ENCODE measurements around the gene PRRC2B. TPM values are rescaled to one million over a fixed set of nuclear protein-coding genes. Genes with fewer than 3 reads are reported as not detected.
A peak's percentile ranks its signal among the peaks of the same experiment; 100 is the strongest.
"Not testable (repeated sequence)": the region's sequence is repeated elsewhere in the genome, so short reads cannot be mapped to it uniquely, and the experiment has no call there.

Gene PRRC2B
- total RNA-seq, 1 donor from 2014 or later = 235 TPM

GRCh38 chr9:131467214-131467935 lies 73.5 kb downstream of the PRRC2B start:
- no peaks in the 10 kb centered on the region for H3K27me3 Mint-ChIP-seq (ENCODE audit: low read depth)
- no peak overlapping the region for H3K4me3 Mint-ChIP-seq (ENCODE audit: unreplicated experiment)
- H3K9me3 Mint-ChIP-seq (ENCODE audit: low read depth) = no peaks in the 10 kb centered on the region
- H3K27ac Mint-ChIP-seq (ENCODE audit: unreplicated experiment) = peak overlapping the region; percentile 27
- H3K4me1 Mint-ChIP-seq (ENCODE audit: low read depth) = peaks cover 3% of the 10 kb centered on the region
- no peak for TF ChIP-seq CTCF (IDR thresholded peaks at IDR 0.05)
- DNase-seq (ENCODE audit: low spot score) = peak; percentile 57
- peaks cover 44% of the 10 kb centered on the region for H3K36me3 Mint-ChIP-seq (ENCODE audit: low read depth)

- no peak for DNase-seq (ENCODE audit: low spot score)
- no peak for TF ChIP-seq CTCF (IDR thresholded peaks at IDR 0.05)
- no peak overlapping the region for H3K27ac Mint-ChIP-seq (ENCODE audit: unreplicated experiment)
- peaks cover 3% of the 10 kb centered on the region for H3K4me1 Mint-ChIP-seq (ENCODE audit: low read depth)
- H3K4me3 Mint-ChIP-seq (ENCODE audit: unreplicated experiment) = no peak overlapping the region
- peaks cover 49% of the 10 kb centered on the region for H3K36me3 Mint-ChIP-seq (ENCODE audit: low read depth)
- no peaks in the 10 kb centered on the region for H3K27me3 Mint-ChIP-seq (ENCODE audit: low read depth)
- no peaks in the 10 kb centered on the region for H3K9me3 Mint-ChIP-seq (ENCODE audit: low read depth)
These were observed 74.1 kb downstream of the PRRC2B start for GRCh38 chr9:131468031-131468430.

- Mint-ChIP-seq H3K4me1 (ENCODE audit: low read depth) (peaks cover 3% of the 10 kb centered on the region), H3K27ac (ENCODE audit: unreplicated experiment) (peak overlapping the region; percentile 49)
These were observed 75.5 kb downstream of the PRRC2B start for GRCh38 chr9:131469356-131469755.

GRCh38 chr9:131469951-131470350 lies 76.1 kb downstream of the PRRC2B start:
- no peaks in the 10 kb centered on the region for H3K9me3 Mint-ChIP-seq (ENCODE audit: low read depth)
- no peak overlapping the region for H3K4me3 Mint-ChIP-seq (ENCODE audit: unreplicated experiment)
- H3K27me3 Mint-ChIP-seq (ENCODE audit: low read depth) = no peaks in the 10 kb centered on the region
- no peak overlapping the region for H3K27ac Mint-ChIP-seq (ENCODE audit: unreplicated experiment)
- TF ChIP-seq CTCF (IDR thresholded peaks at IDR 0.05) = no peak
- peaks cover 3% of the 10 kb centered on the region for H3K4me1 Mint-ChIP-seq (ENCODE audit: low read depth)
- peak; percentile 56 for DNase-seq (ENCODE audit: low spot score)
- peaks cover 57% of the 10 kb centered on the region for H3K36me3 Mint-ChIP-seq (ENCODE audit: low read depth)

More at GRCh38 chr9:131469356-131469755, 75.5 kb downstream of the PRRC2B start:
- peaks cover 57% of the 10 kb centered on the region for H3K36me3 Mint-ChIP-seq (ENCODE audit: low read depth)
- no peak for TF ChIP-seq CTCF (IDR thresholded peaks at IDR 0.05)
- no peaks in the 10 kb centered on the region for H3K9me3 Mint-ChIP-seq (ENCODE audit: low read depth)
- peak; percentile 29 for DNase-seq (ENCODE audit: low spot score)
- no peaks in the 10 kb centered on the region for H3K27me3 Mint-ChIP-seq (ENCODE audit: low read depth)
- no peak overlapping the region for H3K4me3 Mint-ChIP-seq (ENCODE audit: unreplicated experiment)

GRCh38 chr9:131470581-131470991 lies 76.7 kb downstream of the PRRC2B start:
- peak; percentile 62 for DNase-seq (ENCODE audit: low spot score)
- TF ChIP-seq CTCF (IDR thresholded peaks at IDR 0.05) = no peak
- Mint-ChIP-seq H3K4me3 (ENCODE audit: unreplicated experiment) (no peak overlapping the region), H3K4me1 (ENCODE audit: low read depth) (peaks cover 3% of the 10 kb centered on the region), H3K36me3 (ENCODE audit: low read depth) (peaks cover 53% of the 10 kb centered on the region), H3K27me3 (ENCODE audit: low read depth) (no peaks in the 10 kb centered on the region), H3K9me3 (ENCODE audit: low read depth) (no peaks in the 10 kb centered on the region), H3K27ac (ENCODE audit: unreplicated experiment) (no peak overlapping the region)

- H3K4me3 Mint-ChIP-seq (ENCODE audit: unreplicated experiment); H3K4me1 Mint-ChIP-seq (ENCODE audit: low read depth); H3K27me3 Mint-ChIP-seq (ENCODE audit: low read depth); H3K27ac Mint-ChIP-seq (ENCODE audit: unreplicated experiment); DNase-seq (ENCODE audit: low spot score); H3K9me3 Mint-ChIP-seq (ENCODE audit: low read depth): not testable (repeated sequence)
- H3K36me3 Mint-ChIP-seq (ENCODE audit: low read depth) = peaks cover 51% of the 10 kb centered on the region
These were observed 78.2 kb downstream of the PRRC2B start for GRCh38 chr9:131472085-131472484.
